ENCODE results near the gene SKI.

DNA sequence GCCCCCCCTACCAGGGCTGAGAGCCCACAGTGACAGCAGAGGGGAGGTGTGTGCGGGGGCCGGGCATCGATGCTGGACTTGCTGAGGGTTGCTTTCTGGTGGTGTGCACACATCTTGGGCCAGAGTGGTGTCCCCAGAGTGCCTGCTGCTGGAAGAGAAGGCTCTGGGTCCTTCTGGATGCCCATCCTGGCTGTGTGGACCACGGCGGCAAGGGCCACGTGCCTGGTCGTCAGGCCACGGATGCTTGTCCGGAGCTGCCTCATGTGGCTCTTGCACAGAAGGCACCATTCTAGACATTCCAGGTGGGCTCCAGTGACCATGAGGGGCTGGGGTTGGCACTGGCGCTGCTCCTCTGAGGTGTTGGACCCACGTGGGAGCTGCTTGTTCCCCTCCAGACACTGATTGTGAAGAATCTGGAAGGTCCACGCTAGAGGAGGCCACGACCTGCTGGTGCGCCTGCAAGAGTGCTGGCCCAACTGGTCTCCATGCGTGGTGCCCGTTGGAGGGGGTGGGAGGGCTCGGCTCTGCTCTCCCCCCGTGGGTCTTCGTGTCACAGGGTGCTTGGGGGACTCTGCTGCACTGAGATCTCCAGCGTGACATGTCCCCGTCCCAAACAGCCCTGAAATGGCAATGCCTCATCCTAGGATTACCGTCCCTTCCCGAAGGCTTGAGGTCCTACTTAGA, 25.8 kb downstream of the SKI start:
- no peak for TF ChIP-seq EZH2 (IDR thresholded peaks at IDR 0.05; ENCODE audit: borderline replicate concordance, low read depth, low read length)
- no peak for TF ChIP-seq ADNP (tag; IDR thresholded peaks at IDR 0.05)
- TF ChIP-seq RB1 (IDR thresholded peaks at IDR 0.05; ENCODE audit: low read depth) = no peak
- no peak; the same call in none of the 2 replicates for TF ChIP-seq POLR2G (IDR thresholded peaks at IDR 0.05; ENCODE audit: low read depth, low read length)
- TF ChIP-seq, protein P1, sequence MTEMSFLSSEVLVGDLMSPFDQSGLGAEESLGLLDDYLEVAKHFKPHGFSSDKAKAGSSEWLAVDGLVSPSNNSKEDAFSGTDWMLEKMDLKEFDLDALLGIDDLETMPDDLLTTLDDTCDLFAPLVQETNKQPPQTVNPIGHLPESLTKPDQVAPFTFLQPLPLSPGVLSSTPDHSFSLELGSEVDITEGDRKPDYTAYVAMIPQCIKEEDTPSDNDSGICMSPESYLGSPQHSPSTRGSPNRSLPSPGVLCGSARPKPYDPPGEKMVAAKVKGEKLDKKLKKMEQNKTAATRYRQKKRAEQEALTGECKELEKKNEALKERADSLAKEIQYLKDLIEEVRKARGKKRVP (CRISPR knock-in tag; IDR thresholded peaks at IDR 0.05) = no peak
- no peak for TF ChIP-seq NRF1 (conservative IDR thresholded peaks at IDR 0.05 in 1 of 2, IDR thresholded peaks at IDR 0.05 in 1 of 2)
- TF ChIP-seq EP300 (IDR thresholded peaks at IDR 0.05; ENCODE audit: low read length) = no peak
- TF ChIP-seq, protein P2, sequence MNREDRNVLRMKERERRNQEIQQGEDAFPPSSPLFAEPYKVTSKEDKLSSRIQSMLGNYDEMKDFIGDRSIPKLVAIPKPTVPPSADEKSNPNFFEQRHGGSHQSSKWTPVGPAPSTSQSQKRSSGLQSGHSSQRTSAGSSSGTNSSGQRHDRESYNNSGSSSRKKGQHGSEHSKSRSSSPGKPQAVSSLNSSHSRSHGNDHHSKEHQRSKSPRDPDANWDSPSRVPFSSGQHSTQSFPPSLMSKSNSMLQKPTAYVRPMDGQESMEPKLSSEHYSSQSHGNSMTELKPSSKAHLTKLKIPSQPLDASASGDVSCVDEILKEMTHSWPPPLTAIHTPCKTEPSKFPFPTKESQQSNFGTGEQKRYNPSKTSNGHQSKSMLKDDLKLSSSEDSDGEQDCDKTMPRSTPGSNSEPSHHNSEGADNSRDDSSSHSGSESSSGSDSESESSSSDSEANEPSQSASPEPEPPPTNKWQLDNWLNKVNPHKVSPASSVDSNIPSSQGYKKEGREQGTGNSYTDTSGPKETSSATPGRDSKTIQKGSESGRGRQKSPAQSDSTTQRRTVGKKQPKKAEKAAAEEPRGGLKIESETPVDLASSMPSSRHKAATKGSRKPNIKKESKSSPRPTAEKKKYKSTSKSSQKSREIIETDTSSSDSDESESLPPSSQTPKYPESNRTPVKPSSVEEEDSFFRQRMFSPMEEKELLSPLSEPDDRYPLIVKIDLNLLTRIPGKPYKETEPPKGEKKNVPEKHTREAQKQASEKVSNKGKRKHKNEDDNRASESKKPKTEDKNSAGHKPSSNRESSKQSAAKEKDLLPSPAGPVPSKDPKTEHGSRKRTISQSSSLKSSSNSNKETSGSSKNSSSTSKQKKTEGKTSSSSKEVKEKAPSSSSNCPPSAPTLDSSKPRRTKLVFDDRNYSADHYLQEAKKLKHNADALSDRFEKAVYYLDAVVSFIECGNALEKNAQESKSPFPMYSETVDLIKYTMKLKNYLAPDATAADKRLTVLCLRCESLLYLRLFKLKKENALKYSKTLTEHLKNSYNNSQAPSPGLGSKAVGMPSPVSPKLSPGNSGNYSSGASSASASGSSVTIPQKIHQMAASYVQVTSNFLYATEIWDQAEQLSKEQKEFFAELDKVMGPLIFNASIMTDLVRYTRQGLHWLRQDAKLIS (CRISPR knock-in tag; IDR thresholded peaks at IDR 0.05) = no peak
- TF ChIP-seq FIP1L1 (IDR thresholded peaks at IDR 0.05; ENCODE audit: low read depth, low read length, poor library complexity, severe bottlenecking) = no peak
- no peak for TF ChIP-seq ZNF274 (IDR thresholded peaks at IDR 0.05; ENCODE audit: borderline replicate concordance, low read depth, low read length)
- no peak for TF ChIP-seq KDM1A (IDR thresholded peaks at IDR 0.05)
- TF ChIP-seq CTCF (IDR thresholded peaks at IDR 0.05 in 2 of 3, conservative IDR thresholded peaks at IDR 0.05 in 1 of 3; ENCODE audit: insufficient read depth in 2 of 3, low read depth in 1 of 3, low read length in 3 of 3) = no peak
- TF ChIP-seq TRIM28 (IDR thresholded peaks at IDR 0.05) = no peak
- no peak for TF ChIP-seq HCFC1 (IDR thresholded peaks at IDR 0.05; ENCODE audit: low read depth, low read length)

Data from K562 (cell line).